LNCaP clone FGC (cell line): ENCODE results near the gene IPO8.

ENCODE experiments used
- DNase-seq: peaks from one replicate; pipeline ENCODE4 v3.0.0-alpha.2; 2011; ENCODE audit warnings: low read depth
- H3K4me3 ChIP-seq: 2 replicates; pipeline ENCODE4 v1.5.1; 2011; ENCODE audit warnings: mild to moderate bottlenecking, low read depth, low read length, control low read depth
- CTCF ChIP-seq: IDR thresholded peaks from 2 replicates; pipeline ENCODE4 v1.5.1; 2012; ENCODE audit warnings: mild to moderate bottlenecking; ENCODE audit not compliant: control insufficient read depth, insufficient read depth; ENCODE audit errors: extremely low read depth

The IPO8 gene

GRCh38 chr12:30695199-30696102 lies at the start of gene IPO8:
Gene IPO8 (minus strand): TSS chr12:30695869. CDS start chr12:30695647, 222 bp downstream.
- peak; percentile 21 for TF ChIP-seq CTCF
- H3K4me3 ChIP-seq: peak within 1 kb of the TSS; percentile 94
- peak; percentile 84 for DNase-seq

GRCh38 chr12:30744321-30744720 lies 48.7 kb upstream of the IPO8 start:
- no peak for DNase-seq
- no peak for TF ChIP-seq CTCF
- H3K4me3 ChIP-seq: no peak overlapping the region

GRCh38 chr12:30740274-30740673 lies 44.6 kb upstream of the IPO8 start:
- no peak for DNase-seq
- TF ChIP-seq CTCF: no peak
- no peak overlapping the region for H3K4me3 ChIP-seq

- TF ChIP-seq CTCF: no peak
- no peak for DNase-seq
- H3K4me3 ChIP-seq: no peak overlapping the region
Measured at GRCh38 chr12:30739020-30739419, 43.4 kb upstream of the IPO8 start.

GRCh38 chr12:30732954-30733637 lies 37.4 kb upstream of the IPO8 start:
- no peak for TF ChIP-seq CTCF
- H3K4me3 ChIP-seq: no peak overlapping the region
- DNase-seq: no peak

GRCh38 chr12:30730011-30730410 lies 34.3 kb upstream of the IPO8 start:
- no peak for DNase-seq
- no peak overlapping the region for H3K4me3 ChIP-seq

More at GRCh38 chr12:30730011-30730410, 34.3 kb upstream of the IPO8 start:
- TF ChIP-seq CTCF: no peak
